Sigmoid colon (tissue), 4 donors: ENCODE measurements around the gene SORBS1.

ENCODE experiments used
- EP300 ChIP-seq, 4 donors: sonication (generic); formaldehyde crosslinking; IDR thresholded peaks; one replicate each; pipeline ENCODE4 v1.6.1; 2017; ENCODE audit warnings: antibody characterized with exemption in 4 of 4
- POLR2A ChIP-seq, 2 donors: fragments of 450-650 bp; IDR thresholded peaks; one replicate each; pipeline ENCODE4 v1.6.1; 2016; ENCODE audit warnings: antibody characterized with exemption in 2 of 2, mild to moderate bottlenecking in 2 of 2, moderate library complexity in 2 of 2
- POLR2AphosphoS5 ChIP-seq, 4 donors: sonication (generic); formaldehyde crosslinking; IDR thresholded peaks; one replicate each; pipeline ENCODE4 v1.6.1; 2017; ENCODE audit warnings: antibody characterized with exemption in 4 of 4
- TF ChIP-seq, protein P1 (sequence below), 4 experiments: fragments of 450-650 bp in 3 of 4; fragments of 200-600 bp in 1 of 4; IDR thresholded peaks; one replicate each; pipeline ENCODE4 v1.5.1; 2016 to 2019; ENCODE audit warnings: antibody characterized with exemption in 4 of 4, mild to moderate bottlenecking in 3 of 4, moderate library complexity in 2 of 4

DNA sequence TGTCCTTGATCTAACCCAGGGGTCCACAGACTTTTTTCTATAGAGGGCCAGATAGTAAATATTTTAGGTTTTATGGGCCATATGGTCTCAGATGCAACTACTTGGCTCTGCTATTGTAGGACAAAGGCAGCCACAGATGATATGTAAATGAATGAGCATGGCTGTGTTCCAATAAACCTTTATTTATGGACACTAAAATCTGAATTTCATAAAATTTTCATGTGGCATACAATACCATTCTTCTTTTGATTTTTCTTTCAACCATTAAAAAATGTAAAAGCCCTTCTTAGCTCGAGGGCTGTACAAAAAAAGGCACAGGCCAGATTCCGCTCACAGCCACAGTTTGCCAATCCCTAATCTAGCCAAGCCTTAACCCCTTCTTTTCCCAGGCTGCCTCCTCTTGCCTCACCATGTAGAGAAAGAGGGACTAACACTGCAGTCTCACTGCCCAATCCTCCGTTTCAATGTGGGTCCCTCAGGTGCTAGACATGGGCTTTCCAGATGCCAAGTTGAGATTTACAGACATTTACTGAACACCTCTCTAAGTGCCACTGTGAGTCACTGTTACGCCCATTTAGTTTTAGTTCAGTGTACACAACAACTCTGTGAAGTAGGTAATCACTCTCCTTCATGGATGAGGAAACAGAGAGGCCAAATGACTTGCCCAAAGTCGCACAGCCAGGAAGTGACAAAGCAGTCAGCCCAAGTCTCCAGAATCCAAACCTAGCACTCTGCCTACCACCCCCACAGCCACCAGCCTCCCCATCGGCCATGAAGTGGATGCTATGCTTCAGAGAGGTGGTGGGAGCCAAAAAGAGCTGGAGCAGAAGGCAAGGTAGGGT is 137.8 kb downstream of the SORBS1 start:
- TF ChIP-seq POLR2A (IDR thresholded peaks at IDR 0.05) = no peak
- TF ChIP-seq, protein P1, sequence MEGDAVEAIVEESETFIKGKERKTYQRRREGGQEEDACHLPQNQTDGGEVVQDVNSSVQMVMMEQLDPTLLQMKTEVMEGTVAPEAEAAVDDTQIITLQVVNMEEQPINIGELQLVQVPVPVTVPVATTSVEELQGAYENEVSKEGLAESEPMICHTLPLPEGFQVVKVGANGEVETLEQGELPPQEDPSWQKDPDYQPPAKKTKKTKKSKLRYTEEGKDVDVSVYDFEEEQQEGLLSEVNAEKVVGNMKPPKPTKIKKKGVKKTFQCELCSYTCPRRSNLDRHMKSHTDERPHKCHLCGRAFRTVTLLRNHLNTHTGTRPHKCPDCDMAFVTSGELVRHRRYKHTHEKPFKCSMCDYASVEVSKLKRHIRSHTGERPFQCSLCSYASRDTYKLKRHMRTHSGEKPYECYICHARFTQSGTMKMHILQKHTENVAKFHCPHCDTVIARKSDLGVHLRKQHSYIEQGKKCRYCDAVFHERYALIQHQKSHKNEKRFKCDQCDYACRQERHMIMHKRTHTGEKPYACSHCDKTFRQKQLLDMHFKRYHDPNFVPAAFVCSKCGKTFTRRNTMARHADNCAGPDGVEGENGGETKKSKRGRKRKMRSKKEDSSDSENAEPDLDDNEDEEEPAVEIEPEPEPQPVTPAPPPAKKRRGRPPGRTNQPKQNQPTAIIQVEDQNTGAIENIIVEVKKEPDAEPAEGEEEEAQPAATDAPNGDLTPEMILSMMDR (IDR thresholded peaks at IDR 0.05) = no peak
- peak in 2 of 4 donors; percentile 39 to 51 for TF ChIP-seq POLR2AphosphoS5 (IDR thresholded peaks at IDR 0.05)
- TF ChIP-seq EP300 (IDR thresholded peaks at IDR 0.05) = no peak
